Activated B cell treated with CpG ODN at 0.5 μM for 24 hours (primary cell): ENCODE results near the gene MFAP4. TPM values are rescaled to one million over a fixed set of nuclear protein-coding genes. Genes with fewer than 3 reads are reported as not detected.

ENCODE experiments used
- ATAC-seq: fragments of 200-7000 bp; cut with Tn5 transposase; one replicate; pipeline ENCODE4 v1.10.0; 2021; ENCODE audit warnings: low read depth, mild to moderate bottlenecking, moderate library complexity
- CTCF ChIA-PET: fragments of 350-600 bp; sonication (Branson Sonifier 250); formaldehyde crosslinking; loops from one replicate; lab custom pipeline; 2021; ENCODE audit warnings: antibody characterized with exemption; lab: Charles Lee
- POLR2A ChIA-PET: fragments of 350-600 bp; sonication (Branson Sonifier 250); formaldehyde crosslinking; loops from one replicate; lab custom pipeline; 2021; ENCODE audit warnings: antibody characterized with exemption; lab: Charles Lee
- DNase-seq: peaks from one replicate; pipeline ENCODE4 v3.0.0; 2022
- H3K27ac Mint-ChIP-seq: one replicate; pipeline ENCODE4 v1.8.0; 2020; ENCODE audit warnings: mixed read lengths
- H3K27me3 Mint-ChIP-seq: one replicate; pipeline ENCODE4 v1.8.0; 2021; ENCODE audit warnings: mixed read lengths
- H3K36me3 Mint-ChIP-seq: one replicate; pipeline ENCODE4 v1.8.0; 2021; ENCODE audit warnings: low read depth, mixed read lengths
- H3K4me1 Mint-ChIP-seq: one replicate; pipeline ENCODE4 v1.8.0; 2021; ENCODE audit warnings: mixed read lengths
- H3K4me3 Mint-ChIP-seq: one replicate; pipeline ENCODE4 v1.8.0; 2020; ENCODE audit warnings: mild to moderate bottlenecking, mixed read lengths
- H3K9me3 Mint-ChIP-seq: one replicate; pipeline ENCODE4 v1.8.0; 2020; ENCODE audit warnings: mixed read lengths
- CTCF ChIP-seq: fragments of 200-600 bp; IDR thresholded peaks from one replicate; pipeline ENCODE4 v1.8.0; 2022; ENCODE audit warnings: antibody characterized with exemption, mild to moderate bottlenecking
- intact Hi-C: fragments of 100-400 bp; cut with micrococcal nuclease; formaldehyde crosslinking; loops from one replicate; pipeline ENCODE4 v1.15.1; 2024
- total RNA-seq: library from RNA; stranded (reverse); gene quantifications from 2 replicates; pipeline ENCODE4 v1.2.3, GENCODE V29; 2022

The MFAP4 gene
- total RNA-seq, 1 donor from 2014 or later: not detected

GRCh38 chr17:19374136-19374535, 12.9 kb downstream of the MFAP4 start:
- POLR2A ChIA-PET: no interaction called here
- no peaks in the 10 kb centered on the region for H3K27me3 Mint-ChIP-seq
- no peak for TF ChIP-seq CTCF
- intact Hi-C loops: loop anchor here (10.0 kb wide), 1 partner anchor 1911 kb away; the partner anchor contains the start of gene MAP2K3
- H3K4me1 Mint-ChIP-seq: peaks cover 66% of the 10 kb centered on the region
- H3K36me3 Mint-ChIP-seq: peaks cover 11% of the 10 kb centered on the region
- CTCF ChIA-PET: interaction anchor here (0.9 to 2.7 kb wide), 3 partner anchors 11 to 392 kb away, joined by 3 to 13 read pairs (median 5); partner anchors contain the start of gene B9D1
- no peak for ATAC-seq
- DNase-seq: no peak
- no peaks in the 10 kb centered on the region for H3K9me3 Mint-ChIP-seq
- H3K27ac Mint-ChIP-seq: no peak overlapping the region
- H3K4me3 Mint-ChIP-seq: no peak overlapping the region

GRCh38 chr17:19372866-19373504, 14.0 kb downstream of the MFAP4 start:
- H3K4me3 Mint-ChIP-seq: no peak overlapping the region
- CTCF ChIA-PET: interaction anchor here (2.7 kb wide), 1 partner anchor 10 kb away, joined by 13 read pairs; the partner anchor contains the start of gene B9D1

GRCh38 chr17:19372439-19372838, 14.6 kb downstream of the MFAP4 start:
- POLR2A ChIA-PET: no interaction called here
- DNase-seq: no peak
- H3K27me3 Mint-ChIP-seq: no peaks in the 10 kb centered on the region
- CTCF ChIA-PET: interaction anchor here (0.7 kb wide), 1 partner anchor 10 kb away, joined by 3 read pairs; the partner anchor contains the start of gene B9D1
- H3K9me3 Mint-ChIP-seq: no peaks in the 10 kb centered on the region
- no peak for TF ChIP-seq CTCF
- H3K4me3 Mint-ChIP-seq: no peak overlapping the region
- peaks cover 3% of the 10 kb centered on the region for H3K36me3 Mint-ChIP-seq
- ATAC-seq: no peak
- no peak overlapping the region for H3K27ac Mint-ChIP-seq
- H3K4me1 Mint-ChIP-seq: peaks cover 67% of the 10 kb centered on the region
- intact Hi-C loops: loop anchor here (10.0 kb wide), 1 partner anchor 1912 kb away; the partner anchor contains the start of gene MAP2K3

More at GRCh38 chr17:19372866-19373504, 14.0 kb downstream of the MFAP4 start:
- ATAC-seq: no peak
- Mint-ChIP-seq H3K9me3 (no peaks in the 10 kb centered on the region), H3K27ac (no peak overlapping the region), H3K4me1 (peaks cover 69% of the 10 kb centered on the region), H3K36me3 (peaks cover 8% of the 10 kb centered on the region), H3K27me3 (no peaks in the 10 kb centered on the region)
- intact Hi-C loops: loop anchor here (10.0 kb wide), 1 partner anchor 1912 kb away; the partner anchor contains the start of gene MAP2K3
- POLR2A ChIA-PET: no interaction called here
- DNase-seq: no peak
- TF ChIP-seq CTCF: no peak

GRCh38 chr17:19372011-19372370, 15.0 kb downstream of the MFAP4 start:
- H3K4me3 Mint-ChIP-seq: no peak overlapping the region
- DNase-seq (no peak), ATAC-seq (no peak)
- H3K4me1 Mint-ChIP-seq: peaks cover 64% of the 10 kb centered on the region
- TF ChIP-seq CTCF: no peak
- H3K36me3 Mint-ChIP-seq: peaks cover 3% of the 10 kb centered on the region
- ChIA-PET POLR2A (no interaction called here), CTCF (interaction anchor here (0.7 kb wide), 1 partner anchor 9 kb away, joined by 3 read pairs; the partner anchor contains the start of gene B9D1)
- H3K27me3 Mint-ChIP-seq: no peaks in the 10 kb centered on the region
- H3K27ac Mint-ChIP-seq: no peak overlapping the region
- H3K9me3 Mint-ChIP-seq: no peaks in the 10 kb centered on the region
- intact Hi-C loops: loop anchor here (10.0 kb wide), 1 partner anchor 1913 kb away; the partner anchor contains the start of gene MAP2K3

- DNase-seq (no peak), ATAC-seq (no peak)
- ChIA-PET POLR2A (no interaction called here), CTCF (interaction anchor here (0.7 to 1.4 kb wide), 2 partner anchors 9 kb away, joined by 3 read pairs; partner anchors contain the start of gene B9D1)
- Mint-ChIP-seq H3K36me3 (peaks cover 3% of the 10 kb centered on the region), H3K4me1 (peaks cover 60% of the 10 kb centered on the region), H3K27me3 (no peaks in the 10 kb centered on the region), H3K4me3 (peak overlapping the region; percentile 1), H3K9me3 (no peaks in the 10 kb centered on the region), H3K27ac (no peak overlapping the region)
- TF ChIP-seq CTCF: no peak
- intact Hi-C loops: loop anchor here (10.0 kb wide), 1 partner anchor 1913 kb away; the partner anchor contains the start of gene MAP2K3
Observed at GRCh38 chr17:19371259-19372010, 15.6 kb downstream of the MFAP4 start.
